HT-29 (cell line): ENCODE data around the gene CYTH4. TPM values are rescaled to one million over a fixed set of nuclear protein-coding genes. Genes with fewer than 3 reads are reported as not detected.

Experiments used
- DNase-seq: peaks from one replicate; pipeline ENCODE4 v3.0.0-alpha.2; 2015; ENCODE audit warnings: low spot score
- total RNA-seq: library from RNA; depleted of rRNA; stranded (reverse); fragments of >200 nt; shearing (Covaris generic); gene quantifications from 2 replicates; pipeline ENCODE4 v1.2.3, GENCODE V29; 2014

Gene CYTH4
- total RNA-seq, 1 experiment from 2014 or later, result not detected

- DNase-seq, result no peak
These were observed 12.2 kb upstream of the CYTH4 start for GRCh38 chr22:37269936-37270678.

- DNase-seq, result no peak
These were observed 11.2 kb upstream of the CYTH4 start for GRCh38 chr22:37270928-37271650.

- no peak for DNase-seq
These were observed 9.0 kb upstream of the CYTH4 start for GRCh38 chr22:37273126-37273845.

- DNase-seq, result no peak
These were observed 8.5 kb upstream of the CYTH4 start for GRCh38 chr22:37273846-37274225.

- no peak for DNase-seq
These were observed 7.9 kb upstream of the CYTH4 start for GRCh38 chr22:37274380-37274862.

DNA sequence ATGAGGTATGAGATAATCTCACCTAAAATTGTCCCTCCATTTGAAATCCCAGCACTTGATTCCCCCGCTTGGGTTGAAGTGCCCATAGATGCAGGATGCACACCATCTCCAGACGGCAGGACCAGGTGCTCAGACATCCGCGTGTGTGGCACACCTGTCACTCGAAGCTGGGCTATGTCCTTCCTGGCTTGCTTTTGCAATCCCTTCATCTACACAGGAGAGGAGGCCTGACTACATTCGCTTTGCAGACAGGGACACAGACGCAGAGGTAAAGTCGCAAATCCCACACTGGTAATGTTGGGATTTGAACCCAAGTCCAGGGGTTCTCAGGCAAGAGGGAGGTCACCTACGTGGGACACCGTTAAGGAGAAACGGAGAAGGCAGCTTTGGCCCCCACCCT is 7.2 kb upstream of the CYTH4 start:
- no peak for DNase-seq

- DNase-seq, result no peak
These were observed 6.7 kb upstream of the CYTH4 start for GRCh38 chr22:37275622-37276021.

DNA sequence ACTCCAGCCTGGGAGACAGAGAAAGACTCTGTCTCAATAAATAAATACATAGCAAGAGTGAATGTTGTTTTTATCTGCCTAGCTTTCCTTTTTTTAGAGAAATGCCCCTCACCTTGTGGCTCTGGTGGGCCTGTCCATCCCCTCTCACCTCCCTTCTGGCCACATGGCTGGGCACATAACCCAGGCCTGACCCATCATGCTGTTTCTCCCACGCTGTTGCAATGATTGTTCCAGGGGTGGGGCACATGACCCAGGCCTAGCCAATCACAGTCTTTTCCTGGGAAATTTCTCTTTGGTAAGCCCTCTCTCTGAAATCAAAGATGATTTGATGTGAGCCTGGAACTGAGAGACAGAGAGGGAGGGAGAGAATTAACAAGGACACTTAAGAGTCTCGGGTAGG is 5.5 kb upstream of the CYTH4 start:
- no peak for DNase-seq

DNA sequence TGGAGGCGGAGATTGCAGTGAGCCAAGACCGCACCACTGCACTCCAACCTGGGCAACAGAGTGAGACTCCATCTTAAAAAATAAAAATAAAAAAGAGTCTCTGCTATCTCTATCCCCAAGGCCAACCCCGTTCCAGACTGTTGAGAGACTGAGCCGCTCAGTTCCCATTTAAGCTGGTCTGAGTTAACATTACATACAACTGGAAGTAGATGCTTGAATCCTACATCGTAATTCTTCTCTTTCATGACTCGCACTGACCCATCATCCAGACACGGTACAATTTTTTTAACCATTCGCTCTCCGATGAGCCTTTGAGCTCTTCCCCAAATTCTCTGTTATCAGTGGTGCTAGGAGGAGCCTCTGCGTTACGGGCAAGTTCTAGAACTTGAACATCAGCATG is 4.9 kb upstream of the CYTH4 start:
- DNase-seq, result no peak

DNA sequence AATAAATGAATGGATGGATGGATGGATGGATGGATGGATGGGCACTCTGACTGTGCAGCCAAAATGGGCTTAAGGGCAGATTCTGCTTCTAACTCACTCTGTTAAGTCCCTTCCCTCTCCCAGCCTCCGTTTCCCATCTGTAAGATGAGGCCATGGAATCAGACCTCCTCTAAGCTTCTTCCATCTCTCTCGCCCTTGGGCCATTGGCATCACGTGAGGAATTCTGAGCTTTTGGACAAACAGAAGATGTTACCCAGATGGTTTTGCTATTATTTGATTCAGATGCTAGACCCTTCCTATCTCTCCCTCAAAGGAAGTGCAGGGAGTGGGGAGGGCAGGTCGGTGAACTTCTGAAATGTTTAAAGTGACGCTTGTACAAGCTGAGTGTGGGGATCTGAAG is 4.0 kb upstream of the CYTH4 start:
- no peak for DNase-seq

GRCh38 chr22:37279331-37280181 is 2.8 kb upstream of the CYTH4 start:
- DNase-seq, result no peak

- DNase-seq, result no peak
These were observed 1.6 kb upstream of the CYTH4 start for GRCh38 chr22:37280718-37281117.

DNA sequence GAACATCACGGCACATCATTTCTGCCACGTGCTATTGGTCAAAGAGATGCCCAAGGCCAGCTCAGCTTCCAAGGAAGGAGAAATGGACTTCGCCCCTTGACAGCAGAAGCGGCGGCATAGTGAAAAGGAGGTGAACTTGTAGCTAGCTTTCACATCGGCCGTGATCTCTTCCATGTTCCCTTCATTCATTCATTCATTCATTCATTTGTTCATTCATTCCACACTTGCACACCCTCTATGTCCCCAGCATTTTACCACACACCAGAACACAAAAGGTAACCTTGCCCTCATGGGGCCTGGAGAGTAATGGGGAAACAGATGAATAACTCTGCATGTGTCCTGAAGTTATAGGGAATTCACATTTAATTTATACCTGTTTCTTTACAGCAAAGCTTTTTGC is 1.1 kb upstream of the CYTH4 start:
- no peak for DNase-seq

DNA sequence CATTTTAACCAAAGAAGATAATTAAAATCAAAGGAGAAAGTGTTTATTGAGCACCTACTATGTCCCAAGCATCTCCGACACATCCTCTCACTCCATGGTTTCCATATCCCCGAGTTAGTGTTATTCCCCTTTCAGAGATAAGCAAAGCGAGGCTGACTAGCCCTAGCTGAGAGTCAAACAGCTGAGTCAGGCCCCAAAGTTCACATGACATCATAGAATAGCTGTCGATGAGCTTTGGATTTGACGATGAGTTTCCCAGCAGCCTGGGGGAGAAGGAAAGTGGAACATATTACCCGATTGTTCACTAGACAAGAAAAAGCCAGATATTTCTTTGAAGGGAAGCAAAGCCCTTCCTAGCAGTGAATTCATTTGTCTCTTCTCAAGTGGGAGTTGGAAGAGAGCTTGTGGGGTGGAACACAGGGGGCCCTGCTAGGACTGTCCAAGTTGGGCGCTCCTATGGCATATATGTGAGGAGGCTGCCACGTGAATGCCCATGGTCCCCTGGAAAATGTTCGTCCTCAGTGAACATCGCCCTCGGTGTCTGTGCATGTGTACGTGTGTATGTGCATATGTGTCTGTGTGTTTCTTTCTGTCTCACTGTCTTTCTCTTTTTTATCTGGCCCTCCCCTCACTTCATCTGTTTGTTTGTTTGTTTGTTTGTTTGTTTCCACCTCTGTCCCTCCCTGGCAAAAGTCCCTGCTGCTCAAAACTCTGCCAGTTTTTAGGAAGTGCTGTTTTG is 493 bp upstream of the CYTH4 start:
- no peak for DNase-seq

- DNase-seq, result no peak
These were observed 1.2 kb downstream of the CYTH4 start for GRCh38 chr22:37283393-37283937.

- no peak for DNase-seq
These were observed 2.0 kb downstream of the CYTH4 start for GRCh38 chr22:37284126-37284804.

GRCh38 chr22:37284805-37285355 is 2.6 kb downstream of the CYTH4 start:
- no peak for DNase-seq

- no peak for DNase-seq
These were observed 3.6 kb downstream of the CYTH4 start for GRCh38 chr22:37285937-37286336.

- no peak for DNase-seq
These were observed 5.2 kb downstream of the CYTH4 start for GRCh38 chr22:37287550-37287951.

DNA sequence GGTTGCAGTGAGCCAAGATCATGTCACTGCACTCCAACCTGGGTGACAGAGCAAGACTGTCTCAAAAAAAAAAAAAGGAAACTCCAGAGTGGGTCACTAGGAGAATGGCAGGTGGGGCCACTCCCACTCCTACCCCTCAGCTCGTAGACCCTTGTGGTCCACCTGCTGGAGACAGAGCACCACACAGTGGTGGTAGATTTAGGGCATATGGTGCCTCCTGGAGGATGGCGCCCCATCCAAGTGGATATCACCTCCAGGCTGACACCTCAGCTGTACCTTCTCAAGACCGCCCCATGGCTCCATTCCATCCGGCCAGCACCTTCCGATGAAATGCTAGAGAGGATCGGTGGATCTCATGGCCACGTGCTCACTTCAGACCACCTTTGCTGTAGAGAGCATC is 6.2 kb downstream of the CYTH4 start:
- no peak for DNase-seq
